ENCODE data around the gene ABI3.

ABI3 gene

GRCh38 chr17:49244839-49245238 is 34.3 kb downstream of the ABI3 start:
- TF ChIP-seq CTCF (IDR thresholded peaks at IDR 0.05) = no peak
- H3K36me3 ChIP-seq (ENCODE audit: control insufficient read depth, insufficient read depth, low read length) = no peaks in the 10 kb centered on the region
- H2AFZ ChIP-seq = no peak overlapping the region

GRCh38 chr17:49247944-49248343 is 37.4 kb downstream of the ABI3 start:
- no peaks in the 10 kb centered on the region for H3K4me1 ChIP-seq
- H3K9ac ChIP-seq = no peak overlapping the region
- no peak overlapping the region for H3K4me3 ChIP-seq (ENCODE audit: low read depth, low read length)
- H3K79me2 ChIP-seq = no peaks in the 10 kb centered on the region
- no peak overlapping the region for H2AFZ ChIP-seq
- H3K4me2 ChIP-seq (ENCODE audit: low read length) = no peak overlapping the region
- H3K9me3 ChIP-seq (ENCODE audit: control insufficient read depth, low read length) = no peaks in the 10 kb centered on the region
- H3K27ac ChIP-seq = no peak overlapping the region
- no peaks in the 10 kb centered on the region for H3K27me3 ChIP-seq (ENCODE audit: control insufficient read depth, insufficient read depth, low read length)
- no peak for TF ChIP-seq CTCF (IDR thresholded peaks at IDR 0.05)
- H3K36me3 ChIP-seq (ENCODE audit: control insufficient read depth, insufficient read depth, low read length) = no peaks in the 10 kb centered on the region

More at GRCh38 chr17:49244839-49245238, 34.3 kb downstream of the ABI3 start:
- H3K4me1 ChIP-seq = no peaks in the 10 kb centered on the region
- H3K27ac ChIP-seq = no peak overlapping the region
- no peak overlapping the region for H3K4me2 ChIP-seq (ENCODE audit: low read length)
- H3K4me3 ChIP-seq (ENCODE audit: low read depth, low read length) = no peak overlapping the region
- H3K9me3 ChIP-seq (ENCODE audit: control insufficient read depth, low read length) = no peaks in the 10 kb centered on the region
- H3K27me3 ChIP-seq (ENCODE audit: control insufficient read depth, insufficient read depth, low read length) = no peaks in the 10 kb centered on the region
- H3K9ac ChIP-seq = no peak overlapping the region
- H3K79me2 ChIP-seq = no peaks in the 10 kb centered on the region

- no peak overlapping the region for H3K9ac ChIP-seq
- no peaks in the 10 kb centered on the region for H3K36me3 ChIP-seq (ENCODE audit: control insufficient read depth, insufficient read depth, low read length)
- H3K9me3 ChIP-seq (ENCODE audit: control insufficient read depth, low read length) = no peaks in the 10 kb centered on the region
- no peak overlapping the region for H2AFZ ChIP-seq
- no peak overlapping the region for H3K27ac ChIP-seq
- H3K4me1 ChIP-seq = no peaks in the 10 kb centered on the region
- H3K27me3 ChIP-seq (ENCODE audit: control insufficient read depth, insufficient read depth, low read length) = no peaks in the 10 kb centered on the region
- H3K4me3 ChIP-seq (ENCODE audit: low read depth, low read length) = no peak overlapping the region
- no peak overlapping the region for H3K4me2 ChIP-seq (ENCODE audit: low read length)
- no peaks in the 10 kb centered on the region for H3K79me2 ChIP-seq
- TF ChIP-seq CTCF (IDR thresholded peaks at IDR 0.05) = no peak
These were observed 38.8 kb downstream of the ABI3 start for GRCh38 chr17:49249292-49249794.

- Histone ChIP-seq H3K36me3 (ENCODE audit: control insufficient read depth, insufficient read depth, low read length) (no peaks in the 10 kb centered on the region), H3K9me3 (ENCODE audit: control insufficient read depth, low read length) (no peaks in the 10 kb centered on the region), H3K4me1 (no peaks in the 10 kb centered on the region), H3K9ac (no peak overlapping the region), H3K4me3 (ENCODE audit: low read depth, low read length) (no peak overlapping the region), H3K27ac (no peak overlapping the region), H3K27me3 (ENCODE audit: control insufficient read depth, insufficient read depth, low read length) (no peaks in the 10 kb centered on the region), H3K79me2 (no peaks in the 10 kb centered on the region), H3K4me2 (ENCODE audit: low read length) (no peak overlapping the region), H2AFZ (no peak overlapping the region)
- no peak for TF ChIP-seq CTCF (IDR thresholded peaks at IDR 0.05)
These were observed 39.5 kb downstream of the ABI3 start for GRCh38 chr17:49249890-49250522.

- H3K9ac ChIP-seq = no peak overlapping the region
- H3K79me2 ChIP-seq = no peaks in the 10 kb centered on the region
- no peaks in the 10 kb centered on the region for H3K4me1 ChIP-seq
- H3K9me3 ChIP-seq (ENCODE audit: control insufficient read depth, low read length) = no peaks in the 10 kb centered on the region
- no peak overlapping the region for H3K4me2 ChIP-seq (ENCODE audit: low read length)
- H3K27me3 ChIP-seq (ENCODE audit: control insufficient read depth, insufficient read depth, low read length) = no peaks in the 10 kb centered on the region
- no peak for TF ChIP-seq CTCF (IDR thresholded peaks at IDR 0.05)
- H3K36me3 ChIP-seq (ENCODE audit: control insufficient read depth, insufficient read depth, low read length) = no peaks in the 10 kb centered on the region
- no peak overlapping the region for H3K4me3 ChIP-seq (ENCODE audit: low read depth, low read length)
- no peak overlapping the region for H3K27ac ChIP-seq
- no peak overlapping the region for H2AFZ ChIP-seq
These were observed 41.7 kb downstream of the ABI3 start for GRCh38 chr17:49252148-49252695.

Data from parathyroid adenoma (tissue), 2 donors.